ENCODE data around the gene SMAD3. TPM values are rescaled to one million over a fixed set of nuclear protein-coding genes. Genes with fewer than 3 reads are reported as not detected.

The SMAD3 gene
- total and polyA plus RNA-seq, 2 of the 4 experiments (the other 2 are of a cell fraction), result 71.0 to 177 TPM

GRCh38 chr15:67132276-67132675 lies 66.9 kb downstream of the SMAD3 start:
- no peak overlapping the region for H2AFZ ChIP-seq (replicated peaks; ENCODE audit: low read length, poor library complexity)
- H3K18ac ChIP-seq (ENCODE audit: low read depth, low read length), result peak overlapping the region; percentile 80
- peaks cover 70% of the 10 kb centered on the region for H3K4me1 ChIP-seq (ENCODE audit: control insufficient read depth, insufficient read depth, low read length)
- H3K36me3 ChIP-seq (ENCODE audit: control insufficient read depth, insufficient read depth, low read length), result peaks cover 45% of the 10 kb centered on the region
- no peak overlapping the region for H3K4me2 ChIP-seq (ENCODE audit: low read depth, low read length)
- intact Hi-C loops (cut with micrococcal nuclease) (no loop called here), in situ Hi-C loops (cut with MboI; ENCODE audit: low sequenced_read_pairs) (no loop called here), dilution Hi-C loops (cut with HindIII; ENCODE audit: low sequenced_read_pairs, unreplicated experiment) (no loop called here)
- H3K4me3 ChIP-seq (ENCODE audit: insufficient read depth, low read depth, low read length), result no peak overlapping the region
- no peak overlapping the region for H2AK9ac ChIP-seq (replicated peaks; ENCODE audit: low read depth, low read length, poor library complexity)
- POLR2A ChIA-PET (ENCODE audit: unreplicated experiment), result no interaction called here
- peak overlapping the region; percentile 84; the same call in 1 of the 2 replicates for H3K27ac ChIP-seq (ENCODE audit: insufficient read depth, low read length)
- no TSS peak for BruUV-seq (replicated peaks)
- no CpG with 5 or more reads among the region's 3 CpGs for WGBS, 2 experiments (ENCODE audit: extremely low coverage in 2 of 2, insufficient read length in 1 of 2)
- H2BK120ac ChIP-seq (ENCODE audit: low read depth, low read length), result peak overlapping the region; percentile 83
- peak overlapping the region; percentile 84 for H2BK5ac ChIP-seq (ENCODE audit: low read depth, low read length, poor library complexity, severe bottlenecking)
- peak overlapping the region; percentile 88; the same call in 1 of the 2 replicates for H4K91ac ChIP-seq (ENCODE audit: insufficient read depth, low read depth, low read length)
- ATAC-seq (ENCODE audit: low read depth) (no peak), DNase-seq (no peak)
- peak overlapping the region; percentile 85 for H3K4ac ChIP-seq (ENCODE audit: low read depth, low read length)
- H3K23ac ChIP-seq (ENCODE audit: low read depth, low read length), result peak overlapping the region; percentile 86
- CTCF ChIA-PET, result interaction anchor here (1.5 kb wide), 1 partner anchor 17 kb away, joined by 4 read pairs; no protein-coding TSS in a partner anchor
- 0 out of 2 replicates have a peak overlapping the region, but pooled peaks have one; percentile 26 for H4K5ac ChIP-seq (ENCODE audit: low read depth, low read length)
- TF ChIP-seq MAFK (IDR thresholded peaks at IDR 0.05; ENCODE audit: low read depth, low read length) (no peak), USF2 (IDR thresholded peaks at IDR 0.05; ENCODE audit: low read depth, low read length) (no peak), SMC3 (IDR thresholded peaks at IDR 0.05; ENCODE audit: low read depth, low read length) (no peak), NFE2L2 (IDR thresholded peaks at IDR 0.05; ENCODE audit: low read depth, low read length) (no peak), CEBPB (IDR thresholded peaks at IDR 0.05; ENCODE audit: low read depth, low read length) (no peak), FOS (IDR thresholded peaks at IDR 0.05; ENCODE audit: low read depth, low read length) (no peak), ELK1 (IDR thresholded peaks at IDR 0.05; ENCODE audit: borderline replicate concordance, low read depth, low read length) (no peak), CHD1 (IDR thresholded peaks at IDR 0.05; ENCODE audit: low read depth, low read length) (no peak), POLR2A (IDR thresholded peaks at IDR 0.05; ENCODE audit: low read depth, low read length) (no peak), BHLHE40 (IDR thresholded peaks at IDR 0.05; ENCODE audit: low read depth, low read length) (no peak), RCOR1 (IDR thresholded peaks at IDR 0.05; ENCODE audit: insufficient replicate concordance, low read length) (no peak), MAZ (IDR thresholded peaks at IDR 0.05; ENCODE audit: borderline replicate concordance, low read depth, low read length) (no peak), MXI1 (IDR thresholded peaks at IDR 0.05; ENCODE audit: borderline replicate concordance, low read depth, low read length) (no peak), RAD21 (IDR thresholded peaks at IDR 0.05; ENCODE audit: low read length) (no peak), CTCF (conservative IDR thresholded peaks at IDR 0.05; ENCODE audit: low read depth, low read length) (no peak), RFX5 (IDR thresholded peaks at IDR 0.05; ENCODE audit: low read depth, low read length) (no peak)
- no peaks in the 10 kb centered on the region for H3K9me3 ChIP-seq (ENCODE audit: control insufficient read depth, insufficient read depth, low read length)
- H3K9me1 ChIP-seq (ENCODE audit: insufficient read depth, low read length), result peaks cover 62% of the 10 kb centered on the region
- H2BK20ac ChIP-seq (ENCODE audit: low read depth, low read length), result peak overlapping the region; percentile 27; the same call in 1 of the 2 replicates
- H3K79me1 ChIP-seq (ENCODE audit: low read depth in 1 of 2, low read length in 2 of 2), result peaks cover 13 to 89% of the 10 kb centered on the region in 2 experiments
- peak overlapping the region; percentile 62 to 83; a peak in 3 of 4 replicates for H4K8ac ChIP-seq (ENCODE audit: low read depth in 2 of 2, low read length in 2 of 2)
- H3K9ac ChIP-seq (ENCODE audit: low read depth, low read length), result peak overlapping the region; percentile 1; the same call in 1 of the 2 replicates
- H3K56ac ChIP-seq (ENCODE audit: extremely low read depth, insufficient read depth, low read length), result no peak overlapping the region
- peaks cover 46% of the 10 kb centered on the region for H4K20me1 ChIP-seq (ENCODE audit: insufficient read depth, low read length)
- peak overlapping the region; percentile 95 for H2AK5ac ChIP-seq (ENCODE audit: low read depth, low read length)
- peak overlapping the region; percentile 87 for H3K14ac ChIP-seq (replicated peaks; ENCODE audit: low read depth, low read length)
- peak overlapping the region; percentile 71; the same call in 2 of the 3 replicates for H2BK15ac ChIP-seq (ENCODE audit: low read depth, low read length)
- no peaks in the 10 kb centered on the region for H3K27me3 ChIP-seq (ENCODE audit: control insufficient read depth, insufficient read depth, low read length)
